Endometrial microvascular endothelial cells (primary cell): ENCODE data around the gene DNAH10. TPM values are rescaled to one million over a fixed set of nuclear protein-coding genes. Genes with fewer than 3 reads are reported as not detected.
"Not testable (repeated sequence)": the region's sequence is repeated elsewhere in the genome, so short reads cannot be mapped to it uniquely, and the experiment has no call there.

Experiments
- in situ Hi-C: cut with HindIII; loops from 2 replicates; pipeline ENCODE4 v1.10.0; 2017; ENCODE audit warnings: low sequenced_read_pairs, low pct_unique_long_range_greater_than_20kb; ENCODE audit errors: inconsistent ontology term
- total RNA-seq: library from RNA; depleted of rRNA; stranded (reverse); fragments of >200 nt; gene quantifications from one replicate; pipeline ENCODE4 v1.2.3, GENCODE V29; 2015; ENCODE audit errors: inconsistent ontology term

Gene DNAH10
- total RNA-seq, 1 donor from 2014 or later: 0.09 TPM

GRCh38 chr12:123779551-123779950, 17.4 kb downstream of the DNAH10 start:
- in situ Hi-C loops: no loop called here

GRCh38 chr12:123782997-123783792, 21.1 kb downstream of the DNAH10 start:
- in situ Hi-C loops: no loop called here

- in situ Hi-C loops: no loop called here
Measured at GRCh38 chr12:123787466-123787865, 25.4 kb downstream of the DNAH10 start.

GRCh38 chr12:123788541-123788940, 26.4 kb downstream of the DNAH10 start:
- in situ Hi-C loops: no loop called here

GRCh38 chr12:123789422-123789821, 27.3 kb downstream of the DNAH10 start:
- in situ Hi-C loops: not testable (repeated sequence)

- in situ Hi-C loops: no loop called here
Measured at GRCh38 chr12:123790905-123791467, 28.9 kb downstream of the DNAH10 start.

GRCh38 chr12:123794027-123794426, 31.9 kb downstream of the DNAH10 start:
- in situ Hi-C loops: no loop called here

- in situ Hi-C loops: no loop called here
Measured at GRCh38 chr12:123798518-123798917, 36.4 kb downstream of the DNAH10 start.

- in situ Hi-C loops: no loop called here
Measured at GRCh38 chr12:123799227-123799626, 37.1 kb downstream of the DNAH10 start.

GRCh38 chr12:123801573-123802178, 39.6 kb downstream of the DNAH10 start:
- in situ Hi-C loops: no loop called here

GRCh38 chr12:123805173-123805572, 43.1 kb downstream of the DNAH10 start:
- in situ Hi-C loops: no loop called here

- in situ Hi-C loops: no loop called here
Measured at GRCh38 chr12:123807002-123807401, 44.9 kb downstream of the DNAH10 start.

- in situ Hi-C loops: no loop called here
Measured at GRCh38 chr12:123807670-123808069, 45.6 kb downstream of the DNAH10 start.

GRCh38 chr12:123808167-123808566, 46.1 kb downstream of the DNAH10 start:
- in situ Hi-C loops: no loop called here

- in situ Hi-C loops: no loop called here
Measured at GRCh38 chr12:123813349-123813748, 51.2 kb downstream of the DNAH10 start.

GRCh38 chr12:123815968-123816367, 53.9 kb downstream of the DNAH10 start:
- in situ Hi-C loops: no loop called here

GRCh38 chr12:123816896-123817537, 54.9 kb downstream of the DNAH10 start:
- in situ Hi-C loops: no loop called here

GRCh38 chr12:123822804-123823203, 60.7 kb downstream of the DNAH10 start:
- in situ Hi-C loops: no loop called here

GRCh38 chr12:123828120-123828519, 66.0 kb downstream of the DNAH10 start:
- in situ Hi-C loops: no loop called here
